Thyroid gland (tissue), 4 donors: Measurements from ENCODE around the gene TIGAR.

Experiments
- CTCF ChIP-seq, 6 experiments: fragments of 200-600 bp in 3 of 6; fragments of 450-650 bp in 3 of 6; sonication (generic) in 3 of 6; IDR thresholded peaks; one replicate each; pipeline ENCODE4 v1.5.1; 2016 to 2019; ENCODE audit warnings: antibody characterized with exemption in 6 of 6, mild to moderate bottlenecking in 2 of 6, inconsistent platforms in 1 of 6, moderate library complexity in 1 of 6
- POLR2A ChIP-seq, 2 donors: fragments of 450-650 bp; IDR thresholded peaks; one replicate each; pipeline ENCODE4 v1.6.1; 2017; ENCODE audit warnings: antibody characterized with exemption in 2 of 2, mild to moderate bottlenecking in 2 of 2, moderate library complexity in 1 of 2

- TF ChIP-seq CTCF (IDR thresholded peaks at IDR 0.05) (no peak), POLR2A (IDR thresholded peaks at IDR 0.05) (no peak)
Measured at GRCh38 chr12:4297617-4298016, 23.4 kb upstream of the TIGAR start.
